PFSK-1 (cell line): Measurements from ENCODE around the gene TBCD.

Source experiments
- FOXP2 ChIP-seq: optimal IDR thresholded peaks from 2 replicates; pipeline ENCODE3; 2011; ENCODE audit warnings: borderline replicate concordance, control low read depth, inconsistent platforms; ENCODE audit not compliant: insufficient read depth; ENCODE audit errors: extremely low read length, extremely low read depth
- POLR2AphosphoS5 ChIP-seq: IDR thresholded peaks from 2 replicates; pipeline ENCODE4 v1.6.1; 2012; ENCODE audit warnings: low read depth, mild to moderate bottlenecking, control low read depth, low read length, moderate library complexity
- SIN3A ChIP-seq: IDR thresholded peaks from 2 replicates; pipeline ENCODE4 v1.6.1; 2012; ENCODE audit warnings: mild to moderate bottlenecking, low read length, moderate library complexity, borderline replicate concordance; ENCODE audit not compliant: insufficient read depth
- TAF1 ChIP-seq: IDR thresholded peaks from 2 replicates; pipeline ENCODE4 v1.6.1; 2012; ENCODE audit warnings: low read length, control low read depth, borderline replicate concordance; ENCODE audit not compliant: insufficient read depth

DNA sequence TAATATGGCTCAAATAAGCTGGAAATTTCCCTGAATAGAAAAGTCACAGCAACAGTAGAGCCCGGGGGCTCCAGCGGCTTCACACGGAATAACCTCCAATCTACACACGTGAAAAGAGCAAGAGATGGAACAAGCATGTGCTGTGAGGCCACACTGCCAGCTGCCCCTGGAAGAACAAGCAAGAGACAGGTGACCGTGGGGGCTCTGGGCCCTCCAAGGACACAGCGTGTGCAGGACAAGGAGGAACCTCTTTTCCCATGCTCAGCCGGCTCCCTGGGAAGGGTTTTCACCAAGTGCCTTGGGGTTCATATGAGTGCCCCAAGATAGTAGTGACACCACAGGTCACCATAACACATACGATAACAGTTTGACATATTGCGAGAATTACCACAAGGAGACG, 198.1 kb downstream of the TBCD start:
- TF ChIP-seq TAF1: no peak
- TF ChIP-seq SIN3A: no peak
- no peak for TF ChIP-seq FOXP2
- TF ChIP-seq POLR2AphosphoS5: no peak
